NCI-H187 (cell line): ENCODE data around the gene PXDN.
"Not testable (repeated sequence)": the region's sequence is repeated elsewhere in the genome, so short reads cannot be mapped to it uniquely, and the experiment has no call there.

Source experiments
- DNase-seq, 2 experiments: peaks; one replicate each; lab custom pipeline; 2025; lab: John Stamatoyannopoulos, UW

Gene PXDN

GRCh38 chr2:1744446-1745170 is at the start of gene PXDN:
Gene PXDN (minus strand): TSS chr2:1744515. CDS start chr2:1744455, 60 bp downstream.
- no peak for DNase-seq

DNA sequence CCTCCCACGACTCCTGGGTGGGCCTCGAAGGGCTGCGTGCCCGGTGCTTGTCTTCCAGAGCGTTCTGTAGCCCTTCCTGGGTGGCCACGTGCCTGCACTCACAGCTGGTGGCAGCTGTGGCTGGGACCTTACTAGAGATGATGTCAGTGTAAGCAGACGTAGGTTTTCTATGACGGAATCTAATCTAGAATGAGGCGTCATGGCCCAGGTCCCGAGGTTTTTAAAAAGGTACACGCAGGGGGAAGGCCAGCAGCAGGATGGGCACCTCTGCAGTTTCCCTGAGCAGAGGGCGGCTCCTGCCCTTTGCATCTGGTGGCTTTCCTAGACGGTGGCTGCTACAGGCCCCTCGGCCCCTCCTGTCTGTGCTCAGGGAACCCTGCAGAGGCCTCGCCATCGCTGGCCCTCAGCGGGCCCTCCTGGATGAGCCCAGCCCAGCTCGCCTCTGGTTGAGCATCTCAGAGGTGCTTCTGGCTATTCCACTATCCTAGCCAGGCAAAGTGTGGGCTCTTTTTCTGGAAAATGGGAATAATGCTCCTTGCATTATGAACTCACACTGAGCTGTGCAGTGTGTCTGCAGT is 49.6 kb upstream of the PXDN start:
- DNase-seq = no peak

DNA sequence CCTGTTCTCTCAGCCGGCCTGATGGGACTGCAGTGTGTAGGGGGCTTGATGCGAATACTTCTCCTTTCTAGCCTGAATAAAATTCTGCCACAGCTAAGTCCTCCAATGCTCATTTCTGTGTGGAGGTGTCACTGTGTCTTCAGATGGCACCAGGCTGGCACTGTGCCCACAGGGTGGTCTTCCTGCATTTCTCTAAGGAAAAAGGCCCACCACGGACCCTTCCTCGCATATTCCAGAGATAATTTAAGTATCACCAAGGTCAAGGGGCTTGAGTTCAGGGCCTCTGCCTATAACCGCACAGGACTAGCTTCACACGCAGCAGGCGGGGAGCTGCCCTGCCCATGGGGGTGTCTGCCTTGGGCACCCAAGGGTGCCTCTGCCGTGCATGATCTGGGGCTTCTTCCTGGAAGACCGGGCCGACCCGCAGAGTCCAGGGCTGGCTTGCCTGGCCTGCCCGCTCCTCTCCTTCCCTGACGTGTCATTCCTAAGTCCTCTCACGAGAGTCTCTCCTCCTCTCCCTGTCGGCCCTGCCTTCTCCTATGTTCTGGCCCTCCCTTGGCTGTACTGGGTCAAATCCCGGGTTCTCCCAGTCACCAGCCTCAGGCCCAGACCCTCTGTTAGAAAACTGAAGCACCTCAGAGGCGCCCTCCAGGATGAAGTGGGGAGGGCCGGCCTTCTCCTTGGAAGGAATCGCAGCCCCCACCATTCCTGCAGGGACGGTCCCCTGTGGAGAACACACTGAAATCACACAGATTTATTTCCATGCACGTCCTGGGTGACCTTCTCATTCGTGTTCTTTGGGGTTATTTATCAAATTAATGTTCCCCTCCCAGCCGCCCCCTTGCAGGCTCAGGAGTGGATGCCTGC is 48.9 kb upstream of the PXDN start:
- no peak for DNase-seq

- DNase-seq = peak; percentile 32 to 39
Observed at GRCh38 chr2:1791685-1792435, 47.5 kb upstream of the PXDN start.

- no peak for DNase-seq
Observed at GRCh38 chr2:1791006-1791605, 46.8 kb upstream of the PXDN start.

GRCh38 chr2:1790473-1790872 is 46.2 kb upstream of the PXDN start:
- DNase-seq = no peak

DNA sequence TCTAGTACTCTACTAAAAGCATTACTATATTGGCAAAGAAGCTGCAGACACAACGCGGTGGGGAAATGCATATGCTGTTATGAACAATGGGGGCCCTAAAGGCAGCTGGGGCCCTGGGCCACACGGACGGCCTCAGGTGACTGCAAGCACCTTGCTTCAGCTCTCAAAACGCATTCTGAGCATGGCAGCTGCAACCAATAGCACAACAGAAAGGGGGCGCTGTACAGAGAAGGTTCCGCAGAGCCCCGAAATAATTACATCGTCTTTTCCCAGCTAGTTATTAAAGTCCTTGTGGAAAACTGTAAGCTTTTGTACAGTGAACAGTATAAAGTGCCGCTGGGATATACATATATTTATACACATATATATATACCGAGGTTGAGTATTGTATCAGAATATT is 45.3 kb upstream of the PXDN start:
- no peak for DNase-seq

DNA sequence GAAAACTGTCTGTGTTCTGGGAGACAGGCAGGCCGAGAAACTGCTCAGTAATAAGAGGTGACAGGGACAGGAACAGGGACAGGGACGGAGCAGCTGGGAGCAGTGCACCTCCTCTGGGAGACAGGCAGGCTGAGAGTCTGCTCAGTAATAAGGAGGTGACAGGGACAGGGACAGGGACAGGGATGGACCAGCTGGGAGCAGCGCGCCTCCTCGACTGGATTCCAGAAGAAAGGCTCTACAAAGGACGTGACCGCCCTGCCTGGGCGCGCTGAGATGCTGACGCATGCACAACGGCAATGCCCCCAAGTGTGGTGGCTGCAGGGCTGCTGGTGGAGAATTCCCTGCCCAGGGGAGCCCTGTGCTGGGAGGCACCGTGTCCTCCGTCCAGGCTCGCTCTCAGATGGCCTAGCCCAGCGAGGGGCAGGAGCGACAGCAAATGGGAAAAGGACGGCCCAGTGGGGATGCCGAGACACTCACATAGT is 44.2 kb upstream of the PXDN start:
- DNase-seq = no peak

GRCh38 chr2:1787755-1788477 is 43.6 kb upstream of the PXDN start:
- peak; percentile 87 to 90 for DNase-seq

DNA sequence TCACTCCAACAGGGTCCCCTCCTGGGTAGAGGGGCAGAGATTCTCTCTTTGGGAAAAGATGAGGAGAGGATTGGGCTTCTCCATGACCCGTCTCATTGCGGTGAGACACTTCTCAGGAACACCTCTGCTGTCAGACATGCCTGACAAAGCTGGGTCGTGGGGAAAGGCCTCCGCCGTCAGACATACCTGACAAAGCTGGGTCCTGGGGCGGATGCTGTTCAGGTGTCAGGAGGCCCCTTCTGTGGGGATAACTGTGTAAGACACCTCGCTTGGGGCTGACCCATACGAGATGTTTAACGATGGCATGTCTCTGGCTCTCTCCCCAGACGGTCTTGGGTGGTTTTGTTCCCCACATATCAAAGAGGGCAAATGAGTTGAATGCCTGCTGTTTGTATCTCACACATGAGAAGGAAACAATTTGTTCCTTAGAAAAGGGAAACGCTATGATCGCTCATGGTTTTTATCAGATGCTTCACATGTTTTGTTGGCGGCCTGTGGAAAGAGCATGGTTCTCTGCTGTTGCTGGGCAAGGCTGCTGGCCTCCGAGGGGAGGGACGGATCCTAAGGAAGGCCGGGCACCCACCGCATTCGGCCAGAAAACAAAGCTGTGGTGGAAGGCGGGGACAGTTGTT is 40.8 kb upstream of the PXDN start:
- no peak for DNase-seq

DNA sequence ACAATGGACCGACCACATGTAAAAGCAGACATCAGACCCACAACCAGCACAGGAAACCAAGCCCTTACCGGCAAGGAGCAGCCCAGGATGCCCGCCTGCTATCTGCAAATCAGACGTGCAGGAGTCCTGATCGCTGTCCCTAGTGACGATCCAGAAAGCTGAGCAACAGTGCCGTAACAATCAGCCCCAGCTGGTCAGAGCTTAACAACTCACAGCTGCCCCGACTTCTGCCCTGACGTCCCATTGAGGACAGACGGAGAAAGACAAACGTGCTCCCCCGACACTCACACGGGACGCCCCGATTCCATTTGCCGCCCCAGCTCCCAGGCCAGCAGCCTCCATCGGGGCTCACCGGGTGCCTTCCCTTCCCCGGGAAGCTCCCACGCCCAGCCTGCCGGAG is 39.8 kb upstream of the PXDN start:
- DNase-seq = no peak

DNA sequence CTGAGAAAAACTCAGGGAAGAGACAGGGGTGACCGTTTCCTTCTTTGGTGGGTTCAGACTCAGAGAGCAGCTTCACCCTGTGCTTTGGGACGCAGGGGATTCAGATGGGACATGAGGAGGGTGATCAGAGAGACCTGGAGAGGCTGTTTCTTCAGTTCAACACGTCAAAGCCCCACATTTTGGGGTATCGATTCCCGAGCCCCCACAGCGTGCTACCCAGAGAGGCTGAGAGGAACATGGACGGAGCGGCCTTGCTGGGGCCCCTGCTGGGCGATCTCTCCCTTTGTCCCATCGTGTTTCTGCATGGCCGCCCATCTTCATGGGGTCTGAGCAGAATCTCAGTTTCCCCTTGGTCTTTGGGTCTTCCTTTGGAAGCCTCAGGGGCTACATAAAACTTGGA is 38.2 kb upstream of the PXDN start:
- no peak for DNase-seq

DNA sequence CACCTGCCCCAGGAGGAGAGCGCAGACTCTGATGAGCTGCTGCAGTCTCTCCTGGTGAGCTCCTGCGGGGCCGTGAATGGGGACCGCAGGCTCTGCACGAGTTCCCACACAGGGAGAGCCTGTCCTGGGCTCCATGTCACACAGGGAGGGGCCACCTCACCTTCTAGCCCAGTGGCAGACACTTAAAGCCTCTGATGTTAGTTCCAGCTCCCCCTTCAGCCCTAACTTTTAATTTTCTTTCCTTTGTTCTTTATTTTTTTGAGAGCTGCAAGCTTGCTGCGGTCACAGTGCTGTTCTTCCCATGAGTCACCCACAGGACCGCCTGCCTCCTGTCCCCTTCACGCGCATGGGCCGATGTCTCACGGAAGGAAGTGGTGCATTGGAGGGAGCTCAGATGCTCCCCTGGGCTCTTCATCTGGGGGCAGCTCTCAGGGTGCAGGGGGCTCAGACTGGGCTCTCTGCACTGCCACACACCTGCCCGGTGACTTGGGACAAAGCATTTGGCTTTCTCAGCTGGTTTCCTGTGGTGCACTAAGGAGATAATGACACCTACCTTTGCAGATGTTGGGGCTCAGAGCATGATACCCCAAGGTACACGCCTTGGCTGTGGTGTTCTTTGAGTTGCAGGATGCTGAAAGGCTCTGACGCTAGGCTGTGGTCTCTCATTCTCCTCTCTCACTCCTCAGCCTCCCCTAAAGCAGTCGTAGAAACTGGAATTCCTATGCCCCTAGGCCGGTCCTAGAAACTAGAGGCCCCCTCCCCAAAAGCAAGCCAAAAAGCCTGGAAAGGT is 37.2 kb upstream of the PXDN start:
- DNase-seq = no peak

DNA sequence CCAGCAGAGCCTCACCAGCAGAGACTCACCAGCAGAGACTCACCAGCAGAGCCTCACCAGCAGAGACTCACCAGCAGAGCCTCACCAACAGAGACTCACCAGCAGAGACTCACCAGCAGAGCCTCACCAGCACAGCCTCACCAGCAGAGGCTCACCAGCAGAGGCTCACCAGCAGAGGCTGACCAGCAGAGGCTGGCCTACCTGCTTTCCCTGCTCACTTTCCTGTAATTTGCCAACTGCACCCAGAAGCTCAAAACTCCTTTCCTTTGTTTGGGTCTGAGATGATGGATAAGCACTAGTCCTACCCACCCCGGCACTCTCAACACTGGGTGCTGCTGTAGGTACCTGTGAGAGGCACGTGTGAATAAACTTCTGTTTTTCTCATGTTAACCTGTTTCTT is 36.4 kb upstream of the PXDN start:
- DNase-seq = no peak

DNA sequence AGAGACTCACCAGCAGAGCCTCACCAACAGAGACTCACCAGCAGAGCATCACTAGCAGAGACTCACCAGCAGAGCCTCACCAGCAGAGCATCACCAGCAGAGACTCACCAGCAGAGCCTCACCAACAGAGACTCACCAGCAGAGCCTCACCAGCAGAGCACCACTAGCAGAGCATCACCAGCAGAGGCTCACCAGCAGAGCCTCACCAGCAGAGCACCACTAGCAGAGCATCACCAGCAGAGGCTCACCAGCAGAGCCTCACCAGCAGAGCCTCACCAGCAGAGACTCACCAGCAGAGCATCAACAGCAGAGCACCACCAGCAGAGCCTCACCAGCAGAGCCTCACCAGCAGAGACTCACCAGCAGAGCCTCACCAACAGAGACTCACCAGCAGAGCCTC is 35.7 kb upstream of the PXDN start:
- DNase-seq = not testable (repeated sequence)

DNA sequence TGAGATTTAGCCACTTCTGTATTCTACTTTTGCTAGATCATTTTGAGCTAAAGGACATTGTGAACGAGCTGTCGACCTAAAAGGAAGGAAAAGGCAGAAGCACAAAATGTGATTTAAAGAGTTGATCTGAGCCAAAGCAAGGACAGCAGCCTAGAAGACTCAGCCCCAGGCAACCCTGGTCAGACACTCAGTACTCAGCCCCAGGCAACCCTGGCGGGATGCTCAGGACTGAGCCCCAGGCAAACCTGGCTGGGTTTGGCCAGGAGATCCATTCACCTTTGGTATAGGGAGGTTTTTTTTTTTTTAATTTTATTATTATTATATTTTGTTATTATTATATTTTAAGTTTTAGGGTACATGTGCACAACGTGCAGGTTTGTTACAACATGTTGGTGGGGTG is 34.3 kb upstream of the PXDN start:
- DNase-seq = no peak

- no peak for DNase-seq
Observed at GRCh38 chr2:1777781-1778180, 33.5 kb upstream of the PXDN start.

- no peak for DNase-seq
Observed at GRCh38 chr2:1777156-1777555, 32.8 kb upstream of the PXDN start.

GRCh38 chr2:1775511-1776035 is 31.3 kb upstream of the PXDN start:
- DNase-seq = no peak
